Panc1 (cell line): ENCODE data around the gene EML5. TPM values are rescaled to one million over a fixed set of nuclear protein-coding genes. Genes with fewer than 3 reads are reported as not detected.

Experiments
- ATAC-seq: fragments of 200-7000 bp; cut with Tn5 transposase; 2 replicates; pipeline ENCODE4 v1.9.1; 2020; ENCODE audit warnings: mild to moderate bottlenecking, moderate library complexity
- BruUV-seq: library from RNA; stranded (reverse); fragments of 400-500 nt; replicated peaks from 2 replicates; lab custom pipeline; 2021; lab: Mats Ljungman, UMichigan
- CTCF ChIA-PET: fragments of 300-600 bp; sonication (Branson Sonifier 250); formaldehyde crosslinking; loops from one replicate; lab custom pipeline; 2022; ENCODE audit warnings: antibody characterized with exemption; lab: Charles Lee
- POLR2A ChIA-PET: fragments of 300-600 bp; sonication (Branson Sonifier 250); formaldehyde crosslinking; loops from one replicate; lab custom pipeline; 2022; ENCODE audit warnings: antibody characterized with exemption; lab: Charles Lee
- DNase-seq: peaks from one replicate; pipeline ENCODE4 v3.0.0-alpha.2; 2010; ENCODE audit warnings: low read depth, low spot score
- H3K27ac ChIP-seq: 2 replicates; pipeline ENCODE4 v1.5.1; 2011; ENCODE audit warnings: mild to moderate bottlenecking, low read length, inconsistent platforms
- H3K27me3 ChIP-seq: fragments of 200-500 bp; sonication (Bioruptor generic); 2 replicates; pipeline ENCODE4 v1.6.0; 2014; ENCODE audit warnings: low read length, inconsistent platforms; ENCODE audit not compliant: control insufficient read depth, insufficient read depth
- H3K36me3 ChIP-seq: fragments of 200-500 bp; sonication (Bioruptor generic); 2 replicates; pipeline ENCODE4 v1.5.1; 2014; ENCODE audit warnings: inconsistent platforms, mild to moderate bottlenecking, low read length, moderate library complexity; ENCODE audit not compliant: control insufficient read depth, insufficient read depth
- H3K4me1 ChIP-seq: 2 replicates; pipeline ENCODE4 v1.5.1; 2011; ENCODE audit warnings: inconsistent platforms, mild to moderate bottlenecking, low read length, moderate library complexity; ENCODE audit not compliant: control insufficient read depth, insufficient read depth
- H3K4me3 ChIP-seq, 2 experiments: 2 replicates each; pipeline ENCODE4 v1.5.1; 2011 to 2012; ENCODE audit warnings: low read depth in 2 of 2, low read length in 2 of 2, mild to moderate bottlenecking in 2 of 2, inconsistent platforms in 1 of 2, moderate library complexity in 1 of 2
- H3K9me3 ChIP-seq: fragments of 200-500 bp; sonication (Bioruptor generic); 2 replicates; pipeline ENCODE4 v1.5.1; 2014; ENCODE audit warnings: low read depth, mild to moderate bottlenecking, inconsistent platforms, low read length, moderate library complexity; ENCODE audit not compliant: control insufficient read depth, insufficient read depth
- CTCF ChIP-seq: fragments of 450-650 bp; IDR thresholded peaks from 2 replicates; pipeline ENCODE4 v1.5.1; 2017; ENCODE audit warnings: mild to moderate bottlenecking
- POLR2AphosphoS5 ChIP-seq: IDR thresholded peaks from 2 replicates; pipeline ENCODE4 v1.6.1; 2012; ENCODE audit warnings: mild to moderate bottlenecking, low read depth, low read length, moderate library complexity
- REST ChIP-seq, 2 experiments: IDR thresholded peaks; 2 replicates each; pipeline ENCODE4 v1.6.1; 2011 to 2012; ENCODE audit warnings: low read depth in 2 of 2, control low read depth in 1 of 2, low read length in 1 of 2, mild to moderate bottlenecking in 1 of 2, moderate library complexity in 1 of 2; ENCODE audit not compliant: insufficient read depth in 1 of 2
- SIN3A ChIP-seq: IDR thresholded peaks from 2 replicates; pipeline ENCODE4 v1.6.1; 2012; ENCODE audit warnings: low read depth, mild to moderate bottlenecking, low read length, moderate library complexity, borderline replicate concordance; ENCODE audit not compliant: insufficient read depth
- TCF7L2 ChIP-seq: IDR thresholded peaks from 2 replicates; pipeline ENCODE4 v1.6.1; 2011; ENCODE audit warnings: mild to moderate bottlenecking, low read depth, low read length, inconsistent platforms
- in situ Hi-C: cut with HindIII; loops from 2 replicates; pipeline ENCODE4 v1.10.0; 2016; ENCODE audit warnings: low sequenced_read_pairs, low pct_unique_long_range_greater_than_20kb
- intact Hi-C: fragments of 100-400 bp; cut with micrococcal nuclease; formaldehyde crosslinking; loops from one replicate; pipeline ENCODE4 v1.10.0; 2022; ENCODE audit not compliant: unreplicated experiment
- total RNA-seq: library from RNA; stranded (reverse); gene quantifications from one replicate; pipeline ENCODE4 v1.2.1, GENCODE V29; 2021; ENCODE audit not compliant: unreplicated experiment

EML5 gene
- total RNA-seq, 1 experiment from 2014 or later = 0.10 TPM

GRCh38 chr14:88599326-88599725 is 193.4 kb downstream of the EML5 start:
- Histone ChIP-seq H3K27ac (no peak overlapping the region), H3K36me3 (peaks cover 6% of the 10 kb centered on the region), H3K9me3 (no peaks in the 10 kb centered on the region), H3K4me1 (no peaks in the 10 kb centered on the region), H3K4me3 (no peak overlapping the region), H3K27me3 (no peaks in the 10 kb centered on the region)
- CTCF ChIA-PET = no interaction called here
- TF ChIP-seq REST (IDR thresholded peaks at IDR 0.05; ENCODE audit: insufficient read depth in 1 of 2, low read depth in 2 of 2, low read length in 1 of 2) (no peak), SIN3A (no peak), CTCF (no peak), TCF7L2 (no peak), POLR2AphosphoS5 (no peak)
- BruUV-seq = no TSS peak
- in situ Hi-C loops = no loop called here
- intact Hi-C loops = no loop called here
- no peak for ATAC-seq
- no peak for DNase-seq
- POLR2A ChIA-PET = no interaction called here

DNA sequence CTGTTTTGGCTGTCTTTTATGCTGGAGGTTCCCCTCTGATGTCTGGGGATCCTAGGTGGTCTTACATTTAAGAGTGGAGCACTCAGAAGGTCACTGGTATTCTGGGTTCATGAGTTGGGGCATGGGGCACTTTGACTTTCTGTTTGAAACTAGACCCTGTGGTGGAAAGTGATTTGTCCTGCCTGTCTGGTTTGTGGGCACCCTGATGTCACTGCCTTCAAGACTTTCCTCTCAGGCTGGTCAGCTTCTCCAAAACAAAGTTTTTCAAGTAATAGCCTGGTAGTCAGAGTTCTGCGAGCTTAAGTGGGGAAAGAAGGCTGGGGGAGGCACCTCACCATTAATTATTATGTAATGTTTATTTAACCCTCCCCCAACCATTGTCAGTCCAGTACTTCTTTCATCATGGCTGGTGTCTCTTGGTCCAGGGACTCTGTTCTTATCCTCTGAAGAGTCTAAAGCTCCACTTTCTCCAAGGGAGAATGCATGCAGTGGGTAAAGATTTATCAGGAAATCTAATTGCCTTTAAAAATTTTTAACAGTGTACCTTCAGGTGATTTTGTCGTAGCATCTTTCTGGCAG is 194.6 kb downstream of the EML5 start:
- peaks cover under 1% of the 10 kb centered on the region for H3K36me3 ChIP-seq

More for the DNA sequence above, 194.6 kb downstream of the EML5 start:
- POLR2A ChIA-PET = no interaction called here
- intact Hi-C loops (no loop called here), in situ Hi-C loops (no loop called here)
- Histone ChIP-seq H3K27me3 (no peaks in the 10 kb centered on the region), H3K4me3 (no peak overlapping the region), H3K4me1 (no peaks in the 10 kb centered on the region), H3K9me3 (no peaks in the 10 kb centered on the region), H3K27ac (no peak overlapping the region)
- no peak for DNase-seq
- CTCF ChIA-PET = no interaction called here
- TF ChIP-seq SIN3A (no peak), POLR2AphosphoS5 (no peak), TCF7L2 (no peak), REST (IDR thresholded peaks at IDR 0.05; ENCODE audit: insufficient read depth in 1 of 2, low read depth in 2 of 2, low read length in 1 of 2) (no peak), CTCF (no peak)
- no TSS peak for BruUV-seq
- no peak for ATAC-seq
